H9 (cell line): ENCODE results near the gene FAM131C. TPM values are rescaled to one million over a fixed set of nuclear protein-coding genes. Genes with fewer than 3 reads are reported as not detected.
"Not testable (repeated sequence)": the region's sequence is repeated elsewhere in the genome, so short reads cannot be mapped to it uniquely, and the experiment has no call there.

ENCODE experiments used
- DNase-seq: peaks from one replicate; pipeline ENCODE4 v3.0.0-alpha.2; 2017
- H2AFZ ChIP-seq: one replicate; pipeline ENCODE4 v1.6.1; 2013; ENCODE audit warnings: mild to moderate bottlenecking, low read length, control low read depth, moderate library complexity
- H2AK5ac ChIP-seq: 2 replicates; pipeline ENCODE4 v1.6.1; 2013; ENCODE audit warnings: low read length, control low read depth, mixed read lengths; ENCODE audit not compliant: insufficient read length
- H2BK120ac ChIP-seq: one replicate; pipeline ENCODE4 v1.6.1; 2013; ENCODE audit warnings: low read depth, mild to moderate bottlenecking, low read length, control low read depth, inconsistent platforms; ENCODE audit not compliant: poor library complexity, severe bottlenecking
- H2BK12ac ChIP-seq: 2 replicates; pipeline ENCODE4 v1.6.1; 2013; ENCODE audit warnings: low read length, control low read depth, mixed read lengths, low read depth; ENCODE audit not compliant: insufficient read length
- H2BK15ac ChIP-seq: 2 replicates; pipeline ENCODE4 v1.6.1; 2013; ENCODE audit warnings: low read depth, low read length, control low read depth
- H2BK20ac ChIP-seq: one replicate; pipeline ENCODE4 v1.6.1; 2013; ENCODE audit warnings: low read depth, mild to moderate bottlenecking, low read length, control low read depth, inconsistent platforms; ENCODE audit not compliant: poor library complexity, severe bottlenecking
- H2BK5ac ChIP-seq: 2 replicates; pipeline ENCODE4 v1.6.1; 2013; ENCODE audit warnings: low read length, control low read depth, mixed read lengths; ENCODE audit not compliant: insufficient read length
- H3K14ac ChIP-seq: 2 replicates; pipeline ENCODE4 v1.6.1; 2013; ENCODE audit warnings: low read length, control low read depth; ENCODE audit not compliant: insufficient read depth
- H3K18ac ChIP-seq: 2 replicates; pipeline ENCODE4 v1.6.1; 2013; ENCODE audit warnings: low read depth, mild to moderate bottlenecking, mixed read lengths, low read length, control low read depth; ENCODE audit not compliant: insufficient read length
- H3K23ac ChIP-seq: 2 replicates; pipeline ENCODE4 v1.6.1; 2013; ENCODE audit warnings: low read length, control low read depth, mixed read lengths, low read depth; ENCODE audit not compliant: insufficient read length
- H3K23me2 ChIP-seq: 2 replicates; pipeline ENCODE4 v1.6.1; 2013; ENCODE audit warnings: low read depth, mild to moderate bottlenecking, mixed read lengths, low read length, control low read depth; ENCODE audit not compliant: insufficient read length, poor library complexity, severe bottlenecking
- H3K27ac ChIP-seq: 2 replicates; pipeline ENCODE4 v1.5.1; 2013; ENCODE audit warnings: low read length, control low read depth, mixed read lengths, low read depth; ENCODE audit not compliant: insufficient read length
- H3K27me3 ChIP-seq: 2 replicates; pipeline ENCODE4 v1.6.1; 2013; ENCODE audit warnings: low read length, control low read depth, inconsistent platforms; ENCODE audit not compliant: insufficient read depth
- H3K4ac ChIP-seq: 2 replicates; pipeline ENCODE4 v1.6.1; 2013; ENCODE audit warnings: low read depth, mild to moderate bottlenecking, control low read depth, inconsistent platforms, low read length, moderate library complexity
- H3K4me1 ChIP-seq: 2 replicates; pipeline ENCODE4 v1.6.1; 2013; ENCODE audit warnings: low read length, control low read depth, inconsistent platforms; ENCODE audit not compliant: insufficient read depth
- H3K4me2 ChIP-seq: 2 replicates; pipeline ENCODE4 v1.6.1; 2013; ENCODE audit warnings: low read length, control low read depth, mixed read lengths; ENCODE audit not compliant: insufficient read length, insufficient read depth
- H3K56ac ChIP-seq: 2 replicates; pipeline ENCODE4 v1.6.1; 2013; ENCODE audit warnings: low read depth, mild to moderate bottlenecking, mixed read lengths, low read length, control low read depth; ENCODE audit not compliant: insufficient read length
- H3K79me1 ChIP-seq: 2 replicates; pipeline ENCODE4 v1.6.1; 2013; ENCODE audit warnings: low read depth, mild to moderate bottlenecking, moderate library complexity, low read length, control low read depth, inconsistent platforms; ENCODE audit not compliant: insufficient read depth, poor library complexity, severe bottlenecking
- H3K79me2 ChIP-seq: 2 replicates; pipeline ENCODE4 v1.6.1; 2013; ENCODE audit warnings: low read length, control low read depth, inconsistent platforms; ENCODE audit not compliant: insufficient read depth
- H3K9ac ChIP-seq: 2 replicates; pipeline ENCODE4 v1.6.1; 2013; ENCODE audit warnings: low read length, control low read depth, mixed read lengths; ENCODE audit not compliant: insufficient read length; ENCODE audit errors: extremely low read depth
- H3K9me3 ChIP-seq: one replicate; pipeline ENCODE4 v1.6.1; 2013; ENCODE audit warnings: low read depth, low read length, inconsistent platforms; ENCODE audit not compliant: control insufficient read depth
- H3T11ph ChIP-seq: one replicate; pipeline ENCODE4 v1.6.1; 2013; ENCODE audit warnings: mild to moderate bottlenecking, low read length, control low read depth, inconsistent platforms
- H4K20me1 ChIP-seq: one replicate; pipeline ENCODE4 v1.6.1; 2013; ENCODE audit not compliant: control insufficient read depth, insufficient read length, insufficient read depth
- H4K5ac ChIP-seq: 2 replicates; pipeline ENCODE4 v1.6.1; 2013; ENCODE audit warnings: low read depth, mild to moderate bottlenecking, mixed read lengths, low read length, control low read depth; ENCODE audit not compliant: insufficient read length
- H4K8ac ChIP-seq: replicated peaks from 2 replicates; pipeline ENCODE4 v1.6.1; 2013; ENCODE audit warnings: low read length, control low read depth, mixed read lengths, low read depth; ENCODE audit not compliant: insufficient read length
- H4K91ac ChIP-seq: 2 replicates; pipeline ENCODE4 v1.6.1; 2013; ENCODE audit warnings: low read depth, mild to moderate bottlenecking, moderate library complexity, mixed read lengths, low read length, control low read depth; ENCODE audit not compliant: insufficient read length
- H3K27ac Mint-ChIP-seq, 3 experiments: 2 replicates in 2 of 3; 3 replicates in 1 of 3; pipeline ENCODE4 v1.8.0; 2020 to 2021; ENCODE audit warnings: mixed read lengths in 3 of 3, mild to moderate bottlenecking in 1 of 3, moderate library complexity in 1 of 3
- H3K27me3 Mint-ChIP-seq: 2 replicates; pipeline ENCODE4 v1.8.0; 2021; ENCODE audit warnings: low read depth, mild to moderate bottlenecking, moderate library complexity, mixed read lengths
- H3K36me3 Mint-ChIP-seq, 3 experiments: 2 replicates in 2 of 3; 3 replicates in 1 of 3; pipeline ENCODE4 v1.8.0; 2020 to 2021; ENCODE audit warnings: low read depth in 3 of 3, mixed read lengths in 3 of 3; ENCODE audit not compliant: insufficient read depth in 1 of 3
- H3K4me1 Mint-ChIP-seq, 2 experiments: 2 replicates each; pipeline ENCODE4 v1.8.0; 2020; ENCODE audit warnings: mixed read lengths in 2 of 2
- H3K4me3 Mint-ChIP-seq, 2 experiments: 2 replicates in 1 of 2; 3 replicates in 1 of 2; pipeline ENCODE4 v1.8.0; 2020 to 2021; ENCODE audit warnings: mild to moderate bottlenecking in 2 of 2, mixed read lengths in 2 of 2, moderate library complexity in 1 of 2
- H3K9me3 Mint-ChIP-seq, 2 experiments: 2 replicates in 1 of 2; 3 replicates in 1 of 2; pipeline ENCODE4 v1.8.0; 2020; ENCODE audit warnings: mild to moderate bottlenecking in 2 of 2, mixed read lengths in 2 of 2, moderate library complexity in 1 of 2
- WGBS: extraction: QIAGEN DNeasy Blood & Tissue Kit; methylation state at CpG from one replicate; pipeline ENCODE4 v1.1.7; 2013; ENCODE audit warnings: missing lambda C conversion rate, low lambda C conversion rate, mixed read lengths; ENCODE audit not compliant: insufficient read length; ENCODE audit errors: extremely low coverage; 5-methylcytosine and 5-hydroxymethylcytosine counted together
- total RNA-seq: library from RNA; stranded (reverse); gene quantifications from 2 replicates; pipeline ENCODE4 v1.2.1, GENCODE V29; 2021
- TF ChIP-seq, protein P1 (sequence below): fragments of 200-600 bp; sonication (generic); conservative IDR thresholded peaks from 3 replicates; pipeline ENCODE4 v1.8.0; 2021; ENCODE audit warnings: antibody characterized with exemption, mild to moderate bottlenecking

FAM131C gene
- total RNA-seq, 1 experiment from 2014 or later = 0.61 TPM

DNA sequence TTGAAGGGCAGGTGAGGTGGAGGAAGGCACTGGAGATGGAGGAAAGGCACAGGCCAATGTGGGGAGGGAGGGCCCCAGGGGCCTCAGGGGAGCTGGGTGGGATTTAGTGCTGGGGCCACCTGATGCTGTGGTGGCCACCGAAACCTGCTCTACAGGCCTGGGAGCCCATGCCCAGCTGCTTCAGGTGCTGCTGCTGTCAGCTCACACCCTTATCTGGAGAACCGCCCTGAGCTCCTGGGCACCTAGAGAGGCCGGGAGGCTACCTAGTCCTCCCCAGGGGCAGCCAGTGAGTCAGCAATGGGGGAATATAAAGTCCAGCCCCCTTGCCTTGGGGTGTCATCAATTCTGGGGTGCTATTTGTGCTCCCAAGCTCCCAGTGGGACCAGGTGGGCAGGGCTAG lies 12.2 kb downstream of the FAM131C start:
- Histone ChIP-seq H2AFZ (no peak overlapping the region), H2BK120ac (no peak overlapping the region), H2AK5ac (no peak overlapping the region), H3K79me1 (no peaks in the 10 kb centered on the region), H3K18ac (no peak overlapping the region), H3K79me2 (no peaks in the 10 kb centered on the region), H3K23ac (no peak overlapping the region), H3K56ac (no peak overlapping the region), H2BK12ac (no peak overlapping the region), H4K8ac (no peak overlapping the region), H4K20me1 (no peaks in the 10 kb centered on the region), H3K27me3 (no peaks in the 10 kb centered on the region), H3K4ac (no peak overlapping the region), H3K14ac (no peak overlapping the region), H4K5ac (no peak overlapping the region), H2BK20ac (no peak overlapping the region), H3K9ac (no peak overlapping the region), H3K4me2 (no peak overlapping the region), H3K27ac (no peak overlapping the region), H2BK15ac (no peak overlapping the region), H3K23me2 (no peaks in the 10 kb centered on the region), H3T11ph (no peak overlapping the region), H3K9me3 (no peaks in the 10 kb centered on the region), H2BK5ac (no peak overlapping the region), H3K4me1 (peaks cover 3% of the 10 kb centered on the region; the same call in 1 of the 2 replicates), H4K91ac (no peak overlapping the region)
- no peak overlapping the region for H3K27ac Mint-ChIP-seq
- peaks cover 27 to 29% of the 10 kb centered on the region in 2 experiments for H3K4me1 Mint-ChIP-seq
- WGBS = no CpG with 5 or more reads among the region's 3 CpGs
- no peak overlapping the region for H3K4me3 Mint-ChIP-seq
- no peaks in the 10 kb centered on the region for H3K36me3 Mint-ChIP-seq
- H3K9me3 Mint-ChIP-seq = no peaks in the 10 kb centered on the region
- TF ChIP-seq, protein P1, sequence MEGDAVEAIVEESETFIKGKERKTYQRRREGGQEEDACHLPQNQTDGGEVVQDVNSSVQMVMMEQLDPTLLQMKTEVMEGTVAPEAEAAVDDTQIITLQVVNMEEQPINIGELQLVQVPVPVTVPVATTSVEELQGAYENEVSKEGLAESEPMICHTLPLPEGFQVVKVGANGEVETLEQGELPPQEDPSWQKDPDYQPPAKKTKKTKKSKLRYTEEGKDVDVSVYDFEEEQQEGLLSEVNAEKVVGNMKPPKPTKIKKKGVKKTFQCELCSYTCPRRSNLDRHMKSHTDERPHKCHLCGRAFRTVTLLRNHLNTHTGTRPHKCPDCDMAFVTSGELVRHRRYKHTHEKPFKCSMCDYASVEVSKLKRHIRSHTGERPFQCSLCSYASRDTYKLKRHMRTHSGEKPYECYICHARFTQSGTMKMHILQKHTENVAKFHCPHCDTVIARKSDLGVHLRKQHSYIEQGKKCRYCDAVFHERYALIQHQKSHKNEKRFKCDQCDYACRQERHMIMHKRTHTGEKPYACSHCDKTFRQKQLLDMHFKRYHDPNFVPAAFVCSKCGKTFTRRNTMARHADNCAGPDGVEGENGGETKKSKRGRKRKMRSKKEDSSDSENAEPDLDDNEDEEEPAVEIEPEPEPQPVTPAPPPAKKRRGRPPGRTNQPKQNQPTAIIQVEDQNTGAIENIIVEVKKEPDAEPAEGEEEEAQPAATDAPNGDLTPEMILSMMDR = no peak
- peaks cover 17% of the 10 kb centered on the region for H3K27me3 Mint-ChIP-seq
- DNase-seq = no peak

DNA sequence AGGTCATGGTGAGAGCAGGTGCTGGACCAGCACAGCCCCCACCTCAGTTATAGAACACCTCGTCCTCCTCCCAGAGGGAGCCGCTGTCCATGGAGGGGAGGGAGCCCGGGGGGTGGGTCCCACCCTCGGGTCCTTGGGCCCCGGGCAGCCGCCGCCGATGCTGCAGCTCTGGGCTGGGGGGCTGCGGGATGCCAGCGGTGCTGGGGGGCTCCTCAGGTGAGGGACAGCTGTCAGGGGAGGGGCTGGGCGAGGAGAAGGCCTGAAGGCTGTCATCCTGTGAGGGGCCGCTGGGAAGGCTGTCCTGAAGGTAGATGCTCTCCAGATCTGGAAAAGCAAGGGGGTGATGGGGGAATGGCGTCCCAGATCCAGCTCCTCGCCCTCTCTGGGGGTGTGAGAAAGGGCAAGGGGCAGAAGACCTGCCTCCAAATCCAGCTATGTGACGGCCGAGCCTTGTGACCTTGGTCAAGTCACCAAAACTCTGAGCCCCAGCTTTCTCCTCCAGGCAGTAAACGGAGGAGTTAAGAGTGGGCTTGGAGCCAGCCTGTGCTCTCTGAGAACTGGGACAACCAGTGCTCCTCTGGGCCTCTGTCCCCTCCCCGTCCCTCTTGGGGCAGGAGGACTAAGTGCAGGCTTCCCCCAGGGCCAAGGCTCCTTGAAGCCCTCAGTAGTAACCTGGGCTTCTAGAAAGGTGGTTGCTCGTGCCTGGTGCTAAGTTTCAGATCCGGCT lies 14.9 kb downstream of the FAM131C start:
- H3K18ac ChIP-seq, H3K27me3 ChIP-seq, H2AK5ac ChIP-seq, H2BK120ac ChIP-seq, H4K8ac ChIP-seq, H4K91ac ChIP-seq, H4K5ac ChIP-seq, H3K79me1 ChIP-seq, H4K20me1 ChIP-seq, H3K14ac ChIP-seq, H3K4me2 ChIP-seq, H3K36me3 Mint-ChIP-seq, H3K27ac Mint-ChIP-seq, H2BK5ac ChIP-seq, H3K4me1 ChIP-seq, H3K27me3 Mint-ChIP-seq, H2BK15ac ChIP-seq, H3K79me2 ChIP-seq, H3K56ac ChIP-seq, H3K9me3 ChIP-seq, H2BK20ac ChIP-seq, H3K23ac ChIP-seq, H3K4ac ChIP-seq, H2BK12ac ChIP-seq, H3K9me3 Mint-ChIP-seq, H3K9ac ChIP-seq, H2AFZ ChIP-seq, H3K4me3 Mint-ChIP-seq, DNase-seq, H3K27ac ChIP-seq, H3K23me2 ChIP-seq, H3T11ph ChIP-seq: not testable (repeated sequence)
- peaks cover 14 to 20% of the 10 kb centered on the region in 2 experiments for H3K4me1 Mint-ChIP-seq
- WGBS = no CpG with 5 or more reads among the region's 20 CpGs
